HG03064 (cell line): Measurements from ENCODE around the gene SLC10A6.
"Not testable (repeated sequence)": the region's sequence is repeated elsewhere in the genome, so short reads cannot be mapped to it uniquely, and the experiment has no call there.

Experiments used
- ATAC-seq: cut with Tn5 transposase; IDR thresholded peaks from one replicate; pipeline ENCODE4 v1.9.1; 2021; ENCODE audit warnings: low read depth; ENCODE audit not compliant: unreplicated experiment

SLC10A6 gene, protein sequence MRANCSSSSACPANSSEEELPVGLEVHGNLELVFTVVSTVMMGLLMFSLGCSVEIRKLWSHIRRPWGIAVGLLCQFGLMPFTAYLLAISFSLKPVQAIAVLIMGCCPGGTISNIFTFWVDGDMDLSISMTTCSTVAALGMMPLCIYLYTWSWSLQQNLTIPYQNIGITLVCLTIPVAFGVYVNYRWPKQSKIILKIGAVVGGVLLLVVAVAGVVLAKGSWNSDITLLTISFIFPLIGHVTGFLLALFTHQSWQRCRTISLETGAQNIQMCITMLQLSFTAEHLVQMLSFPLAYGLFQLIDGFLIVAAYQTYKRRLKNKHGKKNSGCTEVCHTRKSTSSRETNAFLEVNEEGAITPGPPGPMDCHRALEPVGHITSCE

GRCh38 chr4:86848732-86849619, at the start of gene SLC10A6:
Gene SLC10A6 (minus strand): TSS chr4:86849384. CDS start chr4:86849115, 269 bp downstream.
- no peak for ATAC-seq

- no peak for ATAC-seq
These were observed 49.4 kb upstream of the SLC10A6 start for GRCh38 chr4:86898562-86898961.

GRCh38 chr4:86896596-86896995, 47.4 kb upstream of the SLC10A6 start:
- no peak for ATAC-seq

GRCh38 chr4:86895692-86896488, 46.7 kb upstream of the SLC10A6 start:
- ATAC-seq = no peak

DNA sequence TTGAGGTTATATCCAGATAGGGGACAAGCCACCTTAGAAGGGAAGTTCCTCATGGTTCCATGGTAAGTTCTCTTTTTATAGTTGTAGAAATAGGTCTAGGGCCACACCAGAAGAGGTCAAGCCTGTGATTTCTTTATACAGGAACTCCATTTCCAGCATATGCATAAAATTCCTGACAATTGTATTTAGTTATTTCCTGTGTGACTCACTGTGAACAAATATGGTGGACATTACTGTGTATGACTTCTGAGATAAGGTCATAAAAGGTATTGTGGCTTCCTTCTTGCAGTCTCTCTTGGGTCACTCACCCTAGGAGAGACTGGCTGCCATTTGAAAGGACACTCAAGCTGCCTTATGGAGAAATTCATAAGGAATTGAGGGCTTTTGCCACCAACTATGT, 45.3 kb upstream of the SLC10A6 start:
- no peak for ATAC-seq

DNA sequence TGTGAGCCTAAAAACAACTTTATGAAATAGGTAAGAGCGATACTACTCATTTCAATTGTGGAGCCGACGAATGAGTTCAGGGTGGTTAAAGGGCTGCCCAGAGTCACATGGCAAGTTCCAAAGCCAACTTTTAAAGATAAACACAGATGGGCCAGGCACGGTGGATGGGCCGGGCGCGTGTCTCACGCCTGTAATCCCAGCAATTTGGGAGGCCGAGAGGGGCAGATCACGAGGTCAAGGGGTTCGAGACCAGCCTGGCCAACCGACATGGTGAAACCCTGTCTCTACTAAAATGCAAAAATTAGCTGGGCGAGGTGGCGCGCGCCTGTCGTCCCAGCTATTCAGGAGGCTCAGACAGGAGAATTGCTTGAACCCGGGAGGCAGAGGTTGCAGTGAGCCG, 44.0 kb upstream of the SLC10A6 start:
- ATAC-seq = no peak

GRCh38 chr4:86892636-86892960, 43.4 kb upstream of the SLC10A6 start:
- ATAC-seq = no peak

- ATAC-seq = peak; percentile 57
These were observed 42.8 kb upstream of the SLC10A6 start, which contains the start of gene C4orf36 for GRCh38 chr4:86891762-86892635. Gene C4orf36 (minus strand): TSS chr4:86892422. CDS start chr4:86891520, 902 bp downstream.

DNA sequence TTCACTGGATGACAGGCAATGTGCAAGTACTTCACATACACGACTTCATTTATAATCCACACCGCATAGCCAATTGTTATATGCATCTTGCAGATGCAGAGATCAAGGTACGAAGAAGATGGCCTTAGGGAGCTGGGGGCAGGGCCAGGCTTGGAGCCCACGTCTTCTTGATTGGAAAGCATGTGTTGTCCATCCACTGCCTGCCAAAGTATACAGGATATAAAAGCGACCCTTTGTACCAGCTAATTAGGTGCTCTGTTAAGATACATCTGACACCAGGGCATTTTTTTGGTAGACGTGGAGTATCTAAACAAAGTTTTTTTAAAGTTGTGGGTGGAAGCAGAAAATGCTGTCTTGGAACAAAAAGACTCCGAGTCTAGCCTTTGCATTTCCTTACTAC, 41.6 kb upstream of the SLC10A6 start:
- no peak for ATAC-seq

- no peak for ATAC-seq
These were observed 30.5 kb upstream of the SLC10A6 start for GRCh38 chr4:86879641-86880040.

DNA sequence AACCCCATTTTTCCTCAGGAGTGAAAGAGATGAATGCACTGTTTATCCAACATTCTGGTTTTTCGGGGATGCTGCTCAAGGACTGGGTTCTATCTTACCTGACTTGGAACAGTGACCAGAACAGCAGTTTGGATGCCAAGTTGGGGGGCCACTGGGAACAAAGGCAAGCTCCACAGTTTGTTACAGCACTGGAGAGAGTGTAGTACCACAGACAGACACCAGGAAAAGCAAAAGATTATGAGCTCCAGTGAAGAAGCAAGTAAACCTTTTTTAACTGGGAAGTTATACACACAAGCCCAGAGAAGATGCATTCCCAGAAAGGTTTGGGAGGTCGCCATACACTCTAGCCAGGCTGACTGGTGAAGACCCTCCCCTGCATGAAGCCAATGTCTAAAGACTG, 29.5 kb upstream of the SLC10A6 start:
- ATAC-seq = no peak

- no peak for ATAC-seq
These were observed 27.9 kb upstream of the SLC10A6 start for GRCh38 chr4:86876894-86877685.

GRCh38 chr4:86875436-86875835, 26.3 kb upstream of the SLC10A6 start:
- not testable (repeated sequence) for ATAC-seq

- no peak for ATAC-seq
These were observed 23.0 kb upstream of the SLC10A6 start for GRCh38 chr4:86872135-86872534.

DNA sequence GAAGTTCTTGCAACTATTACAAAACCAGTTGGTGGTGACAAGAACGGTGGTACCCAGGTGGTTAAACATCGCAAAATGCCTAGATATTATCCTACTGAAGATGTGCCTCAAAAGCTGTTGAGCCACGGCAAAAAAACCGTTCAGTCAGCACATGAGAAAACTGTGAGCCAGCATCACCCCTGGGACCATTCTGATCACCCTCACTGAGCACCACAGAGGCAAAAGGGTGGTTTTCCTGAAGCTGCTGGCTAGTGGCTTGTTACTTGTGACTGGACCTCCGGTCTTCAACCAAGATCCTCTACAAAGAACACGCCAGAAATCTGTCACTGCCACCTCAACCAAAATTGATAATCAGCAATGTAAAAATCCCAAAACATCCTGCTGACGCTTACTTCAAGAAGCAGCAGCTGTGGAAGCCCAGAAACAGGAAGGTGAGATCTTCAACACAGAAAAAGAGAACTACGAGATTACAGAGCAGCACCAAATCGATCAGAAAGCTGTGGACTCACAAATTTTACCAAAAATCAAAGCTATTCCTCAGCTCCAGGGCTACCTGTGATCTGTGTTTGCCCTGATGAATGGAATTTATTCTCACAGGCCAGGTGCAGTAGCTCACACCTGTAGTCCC, 21.4 kb upstream of the SLC10A6 start:
- no peak for ATAC-seq

- ATAC-seq = no peak
These were observed 8.3 kb upstream of the SLC10A6 start for GRCh38 chr4:86857341-86858052.

DNA sequence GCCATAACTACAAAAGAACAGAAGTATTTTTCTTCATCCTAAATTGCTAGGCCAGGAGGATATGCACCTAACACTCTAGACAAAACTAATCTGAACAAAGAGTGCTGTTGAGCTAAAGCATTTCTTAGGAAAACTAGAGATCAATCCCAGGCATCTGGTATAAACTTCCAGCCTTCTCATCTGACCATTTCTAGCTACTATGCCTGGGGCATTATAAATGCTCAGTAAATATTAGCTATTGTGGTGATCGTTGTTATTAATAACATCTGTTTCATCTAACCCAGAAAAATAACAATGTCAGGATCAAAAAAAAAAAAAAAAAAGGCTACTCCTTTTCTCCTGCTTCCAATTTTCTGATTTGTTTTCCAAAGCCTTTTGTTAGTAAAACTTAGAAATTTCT, 7.7 kb upstream of the SLC10A6 start:
- no peak for ATAC-seq

GRCh38 chr4:86855572-86855971, 6.4 kb upstream of the SLC10A6 start:
- ATAC-seq = no peak
